ENCODE measurements around the gene DLG2.

DLG2 gene

GRCh38 chr11:83721263-83721662, 1905.9 kb downstream of the DLG2 start:
- TF ChIP-seq CREB1 (IDR thresholded peaks at IDR 0.05; ENCODE audit: low read depth) (no peak), TAF1 (IDR thresholded peaks at IDR 0.05; ENCODE audit: low read depth) (no peak), USF1 (IDR thresholded peaks at IDR 0.05) (no peak)

GRCh38 chr11:83720675-83721074, 1906.5 kb downstream of the DLG2 start:
- TF ChIP-seq ZBTB7A (IDR thresholded peaks at IDR 0.05; ENCODE audit: low read depth), result no peak

GRCh38 chr11:83717537-83717936, 1909.6 kb downstream of the DLG2 start:
- TF ChIP-seq MAX (IDR thresholded peaks at IDR 0.05), result no peak
- no peak for TF ChIP-seq NFIC (IDR thresholded peaks at IDR 0.05)
- no peak for TF ChIP-seq CREB1 (IDR thresholded peaks at IDR 0.05; ENCODE audit: low read depth)
- TF ChIP-seq RAD21 (IDR thresholded peaks at IDR 0.05; ENCODE audit: low read depth), result no peak
- no peak for TF ChIP-seq YY1 (IDR thresholded peaks at IDR 0.05; ENCODE audit: low read depth)
- no peak for TF ChIP-seq CEBPB (IDR thresholded peaks at IDR 0.05)
- TF ChIP-seq REST (IDR thresholded peaks at IDR 0.05; ENCODE audit: low read depth), result no peak
- TF ChIP-seq TEAD4 (IDR thresholded peaks at IDR 0.05), result no peak
- TF ChIP-seq USF1 (IDR thresholded peaks at IDR 0.05), result no peak
- no peak for TF ChIP-seq TAF1 (IDR thresholded peaks at IDR 0.05; ENCODE audit: low read depth)
- TF ChIP-seq EP300 (IDR thresholded peaks at IDR 0.05; ENCODE audit: borderline replicate concordance), result no peak

- no peak for TF ChIP-seq FOXM1 (IDR thresholded peaks at IDR 0.05; ENCODE audit: borderline replicate concordance, low read depth)
- no peak for TF ChIP-seq MAX (IDR thresholded peaks at IDR 0.05)
- TF ChIP-seq TEAD4 (IDR thresholded peaks at IDR 0.05), result no peak
- TF ChIP-seq EP300 (IDR thresholded peaks at IDR 0.05; ENCODE audit: borderline replicate concordance), result no peak
- TF ChIP-seq TCF12 (IDR thresholded peaks at IDR 0.05; ENCODE audit: low read depth), result no peak
- no peak for TF ChIP-seq NFIC (IDR thresholded peaks at IDR 0.05)
- no peak for TF ChIP-seq USF1 (IDR thresholded peaks at IDR 0.05)
- TF ChIP-seq RAD21 (IDR thresholded peaks at IDR 0.05; ENCODE audit: low read depth), result no peak
- TF ChIP-seq EGR1 (IDR thresholded peaks at IDR 0.05), result no peak
- TF ChIP-seq REST (IDR thresholded peaks at IDR 0.05; ENCODE audit: low read depth), result no peak
- TF ChIP-seq YY1 (IDR thresholded peaks at IDR 0.05; ENCODE audit: low read depth), result no peak
- no peak for TF ChIP-seq CEBPB (IDR thresholded peaks at IDR 0.05)
- TF ChIP-seq CREB1 (IDR thresholded peaks at IDR 0.05; ENCODE audit: low read depth), result no peak
- no peak for TF ChIP-seq TAF1 (IDR thresholded peaks at IDR 0.05; ENCODE audit: low read depth)
- TF ChIP-seq ZBTB7A (IDR thresholded peaks at IDR 0.05; ENCODE audit: low read depth), result no peak
Measured at GRCh38 chr11:83715927-83716535, 1911.1 kb downstream of the DLG2 start.

GRCh38 chr11:83713708-83714107, 1913.4 kb downstream of the DLG2 start:
- TF ChIP-seq ZBTB7A (IDR thresholded peaks at IDR 0.05; ENCODE audit: low read depth) (no peak), EP300 (IDR thresholded peaks at IDR 0.05; ENCODE audit: borderline replicate concordance) (no peak), MAX (IDR thresholded peaks at IDR 0.05) (no peak), NFIC (IDR thresholded peaks at IDR 0.05) (no peak), TCF12 (IDR thresholded peaks at IDR 0.05; ENCODE audit: low read depth) (no peak), RAD21 (IDR thresholded peaks at IDR 0.05; ENCODE audit: low read depth) (no peak), TEAD4 (IDR thresholded peaks at IDR 0.05) (no peak), USF1 (IDR thresholded peaks at IDR 0.05) (no peak), EGR1 (IDR thresholded peaks at IDR 0.05) (no peak), TAF1 (IDR thresholded peaks at IDR 0.05; ENCODE audit: low read depth) (no peak)
